GM23248 (cell line): Measurements from ENCODE around the gene SMG1.
"Not testable (repeated sequence)": the region's sequence is repeated elsewhere in the genome, so short reads cannot be mapped to it uniquely, and the experiment has no call there.

Experiments
- EZH2 ChIP-seq: fragments of 200-600 bp; sonication (generic); IDR thresholded peaks from 2 replicates; pipeline ENCODE4 v1.6.1; 2018; ENCODE audit warnings: antibody characterized with exemption, mild to moderate bottlenecking; ENCODE audit not compliant: insufficient read depth, poor library complexity, severe bottlenecking
- EZH2phosphoT487 ChIP-seq: fragments of 200-600 bp; sonication (generic); IDR thresholded peaks from 2 replicates; pipeline ENCODE4 v1.6.1; 2018; ENCODE audit warnings: antibody characterized with exemption, moderate library complexity, mild to moderate bottlenecking, low read depth; ENCODE audit not compliant: insufficient read depth

DNA sequence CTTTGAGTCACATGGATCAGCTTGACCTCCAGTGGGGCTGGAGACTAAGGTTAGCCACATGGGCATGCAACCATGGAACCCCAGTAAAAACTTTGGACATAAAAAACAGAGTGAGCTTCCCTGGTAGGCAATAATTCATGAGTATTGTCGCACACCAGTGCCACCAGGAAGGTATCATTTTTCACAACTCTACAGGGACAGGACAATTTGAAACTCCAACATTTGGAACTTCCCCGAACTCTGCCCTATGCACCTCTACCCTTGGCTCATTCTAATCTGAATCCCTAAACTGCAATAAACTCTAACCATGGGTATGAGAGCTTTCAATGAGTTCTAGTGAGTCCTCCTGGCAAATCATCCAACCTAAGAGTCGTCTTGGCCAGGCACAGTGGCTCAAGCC, 24.2 kb downstream of the SMG1 start:
- TF ChIP-seq EZH2, EZH2phosphoT487: not testable (repeated sequence)
